Activated T-cell treated with anti-CD3 and anti-CD28 coated beads, Interleukin-2, amount 50 U/mL, for 24 hours (primary cell): ENCODE data around the gene DCAF7.

ENCODE experiments used
- DNase-seq: peaks from one replicate; pipeline ENCODE4 v3.0.0-alpha.2; 2020
- H3K27ac Mint-ChIP-seq: 2 replicates; pipeline ENCODE4 v1.8.0; 2020; ENCODE audit warnings: mild to moderate bottlenecking, mixed read lengths
- H3K27me3 Mint-ChIP-seq: 2 replicates; pipeline ENCODE4 v1.8.0; 2020; ENCODE audit warnings: mixed read lengths
- H3K36me3 Mint-ChIP-seq: 2 replicates; pipeline ENCODE4 v1.8.0; 2020; ENCODE audit warnings: low read depth, mixed read lengths
- H3K4me1 Mint-ChIP-seq: 2 replicates; pipeline ENCODE4 v1.8.0; 2020; ENCODE audit warnings: low read depth, mixed read lengths
- H3K4me3 Mint-ChIP-seq: 2 replicates; pipeline ENCODE4 v1.8.0; 2020; ENCODE audit warnings: mild to moderate bottlenecking, moderate library complexity, mixed read lengths
- H3K9me3 Mint-ChIP-seq: 2 replicates; pipeline ENCODE4 v1.8.0; 2020; ENCODE audit warnings: mixed read lengths

The DCAF7 gene, protein sequence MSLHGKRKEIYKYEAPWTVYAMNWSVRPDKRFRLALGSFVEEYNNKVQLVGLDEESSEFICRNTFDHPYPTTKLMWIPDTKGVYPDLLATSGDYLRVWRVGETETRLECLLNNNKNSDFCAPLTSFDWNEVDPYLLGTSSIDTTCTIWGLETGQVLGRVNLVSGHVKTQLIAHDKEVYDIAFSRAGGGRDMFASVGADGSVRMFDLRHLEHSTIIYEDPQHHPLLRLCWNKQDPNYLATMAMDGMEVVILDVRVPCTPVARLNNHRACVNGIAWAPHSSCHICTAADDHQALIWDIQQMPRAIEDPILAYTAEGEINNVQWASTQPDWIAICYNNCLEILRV

DNA sequence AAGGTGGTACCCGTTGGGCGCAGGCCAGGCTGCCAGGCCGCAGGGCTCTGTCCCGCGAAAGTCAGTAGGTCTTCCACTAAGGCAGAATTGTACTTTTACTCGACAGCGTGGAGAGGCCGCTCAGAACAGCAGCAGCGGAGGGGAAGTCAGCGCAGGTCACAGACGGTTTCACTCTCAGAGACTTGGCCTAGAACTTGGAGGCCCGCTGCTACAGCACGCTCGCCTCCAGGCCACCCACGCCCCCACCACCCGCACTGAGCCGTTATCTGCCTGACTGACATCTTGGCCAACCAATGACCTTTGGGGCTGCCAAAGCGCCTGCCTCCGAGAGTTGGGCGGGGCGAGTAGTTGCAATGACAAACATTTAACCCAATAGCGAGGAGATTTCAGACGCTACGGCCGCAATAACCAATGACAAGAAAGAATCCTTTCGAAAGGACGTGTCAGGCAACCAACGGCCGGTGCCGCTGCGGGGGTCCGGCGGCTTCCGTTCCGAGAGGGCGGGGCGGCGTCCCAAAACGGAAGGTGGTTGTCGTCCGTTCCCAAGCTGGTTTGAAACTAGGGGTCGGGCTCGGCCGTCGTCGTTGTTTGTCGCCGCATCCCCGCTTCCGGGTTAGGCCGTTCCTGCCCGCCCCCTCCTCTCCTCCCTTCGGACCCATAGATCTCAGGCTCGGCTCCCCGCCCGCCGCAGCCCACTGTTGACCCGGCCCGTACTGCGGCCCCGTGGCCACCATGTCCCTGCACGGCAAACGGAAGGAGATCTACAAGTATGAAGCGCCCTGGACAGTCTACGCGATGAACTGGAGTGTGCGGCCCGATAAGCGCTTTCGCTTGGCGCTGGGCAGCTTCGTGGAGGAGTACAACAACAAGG, at the start of gene DCAF7:
TSS of gene DCAF7 (plus strand) at position 532 of the 871 bp plus-strand sequence. CDS start at position 733, 201 bp downstream.
- peaks cover 41% of the 10 kb centered on the region for H3K4me1 Mint-ChIP-seq

DNA sequence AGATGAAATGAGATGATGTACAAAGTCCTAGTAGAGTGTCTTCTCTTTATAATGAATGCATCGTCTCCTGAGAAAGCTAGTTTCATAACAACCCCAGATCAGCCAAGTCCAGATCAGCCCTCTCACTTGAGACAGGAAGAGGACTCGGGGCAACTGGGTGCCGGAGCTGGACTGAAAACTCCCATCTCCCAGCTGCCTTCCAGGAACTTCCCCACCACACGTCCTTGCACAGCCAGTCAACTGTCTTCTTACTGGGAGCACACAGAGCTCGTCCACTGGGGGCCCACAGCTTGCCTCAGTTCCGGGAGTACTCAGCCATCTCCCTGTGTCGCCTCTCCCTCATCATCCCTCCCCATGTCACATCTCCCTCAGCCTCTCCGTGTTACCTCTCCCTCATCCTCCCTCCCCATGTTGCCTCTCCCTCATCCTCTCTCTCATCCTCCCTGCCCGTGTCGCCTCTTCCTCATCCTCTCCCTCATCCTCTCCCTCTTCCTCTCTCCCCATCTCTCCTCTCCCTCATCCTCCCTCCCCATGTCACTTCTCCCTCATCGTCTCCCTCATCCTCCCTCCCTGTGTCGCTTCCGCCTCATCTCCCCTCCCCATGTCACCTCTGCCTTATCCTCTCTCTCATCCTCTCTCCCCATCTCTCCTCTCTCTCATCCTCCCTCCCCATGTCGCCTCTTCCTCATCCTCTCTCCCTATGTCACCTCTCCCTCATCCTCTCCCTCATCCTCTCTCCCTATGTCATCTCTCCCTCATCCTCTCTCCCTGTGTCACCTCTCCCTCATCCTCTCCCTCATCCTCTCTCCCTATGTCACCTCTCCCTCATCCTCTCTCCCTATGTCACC, 49.5 kb upstream of the DCAF7 start:
- peaks cover 27% of the 10 kb centered on the region for H3K27me3 Mint-ChIP-seq
- no peak for DNase-seq
- no peaks in the 10 kb centered on the region for H3K36me3 Mint-ChIP-seq
- H3K4me1 Mint-ChIP-seq = peaks cover 5% of the 10 kb centered on the region
- no peak overlapping the region for H3K4me3 Mint-ChIP-seq
- no peak overlapping the region for H3K27ac Mint-ChIP-seq
- peaks cover 6% of the 10 kb centered on the region for H3K9me3 Mint-ChIP-seq

More for the DNA sequence above, at the start of gene DCAF7:
- no peaks in the 10 kb centered on the region for H3K9me3 Mint-ChIP-seq
- H3K27ac Mint-ChIP-seq = peak within 1 kb of the TSS; percentile 98
- DNase-seq = peak; percentile 99
- H3K4me3 Mint-ChIP-seq = peak within 1 kb of the TSS; percentile 99
- no peaks in the 10 kb centered on the region for H3K27me3 Mint-ChIP-seq
- peaks cover 42% of the 10 kb centered on the region for H3K36me3 Mint-ChIP-seq

DNA sequence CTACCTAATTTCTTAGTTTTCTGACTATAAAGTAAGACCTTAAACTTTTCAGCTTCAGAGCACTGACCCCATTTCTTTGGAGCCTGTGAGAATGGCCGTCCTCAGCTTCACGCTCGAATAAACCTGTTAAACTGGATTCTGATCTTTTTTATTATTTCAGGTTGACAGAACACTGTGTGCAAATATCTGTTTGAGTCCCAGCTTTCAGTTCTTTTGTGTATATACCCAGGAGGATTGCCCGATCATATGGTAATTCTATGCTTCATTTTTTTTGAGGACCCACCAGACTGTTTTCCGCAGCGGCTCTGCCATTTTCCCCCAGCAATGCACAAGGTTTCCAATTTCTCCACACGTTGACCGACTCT, 47.0 kb upstream of the DCAF7 start:
- Mint-ChIP-seq H3K4me3 (no peak overlapping the region), H3K4me1 (peaks cover 5% of the 10 kb centered on the region), H3K27ac (no peak overlapping the region), H3K27me3 (peaks cover 40% of the 10 kb centered on the region), H3K36me3 (no peaks in the 10 kb centered on the region), H3K9me3 (peaks cover 6% of the 10 kb centered on the region)
- DNase-seq = no peak

DNA sequence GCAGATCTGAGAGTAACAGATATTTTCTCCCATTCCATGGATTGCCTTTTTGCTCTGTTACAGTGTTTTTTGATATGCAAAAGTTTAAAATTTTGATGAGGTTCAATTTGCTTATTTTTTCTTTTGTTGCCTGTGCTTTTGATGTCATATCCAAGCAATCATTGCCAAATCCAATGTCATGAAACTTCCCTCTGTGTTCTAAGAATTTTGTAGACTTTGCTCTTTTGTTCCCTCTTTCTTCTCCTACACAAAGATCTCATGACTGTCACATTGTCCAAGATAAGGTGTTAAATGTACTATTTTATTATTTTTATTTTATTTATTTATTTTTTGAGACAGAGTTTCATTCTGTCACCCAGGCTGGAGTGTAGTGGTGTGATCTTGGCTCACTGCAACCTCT, 46.0 kb upstream of the DCAF7 start:
- no peak for DNase-seq
- Mint-ChIP-seq H3K9me3 (peaks cover 6% of the 10 kb centered on the region), H3K4me1 (peaks cover 5% of the 10 kb centered on the region), H3K27me3 (peaks cover 43% of the 10 kb centered on the region), H3K4me3 (no peak overlapping the region), H3K36me3 (no peaks in the 10 kb centered on the region), H3K27ac (no peak overlapping the region)

DNA sequence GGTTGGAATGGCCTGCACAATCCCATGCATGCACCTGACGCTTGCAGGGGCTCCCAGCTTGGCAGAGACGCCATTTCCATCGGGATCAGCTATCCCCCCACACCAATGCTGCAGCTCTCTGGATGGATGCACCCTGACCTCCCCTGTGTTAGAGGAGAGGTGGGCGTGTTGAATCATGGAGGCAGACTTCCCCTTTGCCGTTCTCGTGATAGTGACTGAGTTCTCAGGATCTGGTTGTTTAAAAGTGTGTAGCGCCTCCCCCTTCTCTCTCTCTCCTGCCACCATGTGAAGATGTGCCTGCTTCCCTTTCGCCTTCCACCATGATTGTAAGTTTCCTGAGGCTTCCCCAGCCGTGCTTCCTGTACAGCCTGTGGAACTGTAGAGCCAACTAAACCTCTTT, 44.9 kb upstream of the DCAF7 start:
- Mint-ChIP-seq H3K4me3 (no peak overlapping the region), H3K27me3 (peaks cover 43% of the 10 kb centered on the region), H3K27ac (no peak overlapping the region), H3K4me1 (peaks cover 5% of the 10 kb centered on the region), H3K36me3 (no peaks in the 10 kb centered on the region), H3K9me3 (peaks cover 6% of the 10 kb centered on the region)
- DNase-seq = no peak

DNA sequence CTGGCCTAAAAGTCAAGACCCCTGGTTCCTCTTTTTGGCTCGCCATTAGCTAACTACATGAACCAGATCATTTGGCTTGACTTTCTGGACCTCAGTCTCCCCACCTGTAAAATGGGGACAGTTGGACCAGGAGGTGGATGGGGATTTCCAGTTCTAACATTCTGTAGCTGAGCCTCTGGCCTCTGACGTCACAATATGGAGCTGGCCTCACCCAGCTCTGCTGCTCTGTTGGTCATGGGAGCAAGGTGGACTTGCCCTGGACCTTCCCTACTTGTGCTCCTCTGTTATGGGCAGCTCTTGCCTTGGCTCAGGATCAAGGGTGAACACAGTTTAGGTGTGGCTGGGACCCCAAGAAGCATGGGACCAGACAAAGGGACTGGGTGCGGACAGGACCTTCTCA, 43.6 kb upstream of the DCAF7 start:
- DNase-seq = no peak
- Mint-ChIP-seq H3K27ac (no peak overlapping the region), H3K9me3 (peaks cover 6% of the 10 kb centered on the region), H3K36me3 (no peaks in the 10 kb centered on the region), H3K27me3 (peaks cover 40% of the 10 kb centered on the region), H3K4me1 (peaks cover 5% of the 10 kb centered on the region), H3K4me3 (no peak overlapping the region)

DNA sequence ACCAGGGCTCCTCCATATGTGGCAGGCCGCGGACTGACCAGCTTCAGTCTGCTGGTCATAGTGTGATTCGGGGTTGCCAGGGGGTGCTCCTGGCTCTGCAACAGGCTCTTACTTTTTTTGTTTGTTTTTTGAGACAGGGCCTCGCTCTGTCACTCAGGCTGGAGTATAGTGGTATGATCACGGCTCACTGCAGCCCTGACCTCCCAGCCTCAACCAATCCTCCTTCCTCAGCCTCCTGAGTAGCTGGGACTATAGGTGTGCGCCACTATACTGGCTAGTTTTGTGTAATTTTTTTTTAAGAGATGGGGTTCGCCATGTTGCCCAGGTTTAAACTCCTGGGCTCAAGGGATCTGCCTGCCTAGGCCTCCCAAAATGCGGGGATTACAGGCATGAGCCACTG, 38.9 kb upstream of the DCAF7 start:
- H3K4me1 Mint-ChIP-seq = peaks cover 4% of the 10 kb centered on the region
- H3K27ac Mint-ChIP-seq = no peak overlapping the region
- H3K36me3 Mint-ChIP-seq = no peaks in the 10 kb centered on the region
- H3K27me3 Mint-ChIP-seq = peaks cover 20% of the 10 kb centered on the region
- no peak for DNase-seq
- H3K9me3 Mint-ChIP-seq = no peaks in the 10 kb centered on the region
- H3K4me3 Mint-ChIP-seq = no peak overlapping the region

DNA sequence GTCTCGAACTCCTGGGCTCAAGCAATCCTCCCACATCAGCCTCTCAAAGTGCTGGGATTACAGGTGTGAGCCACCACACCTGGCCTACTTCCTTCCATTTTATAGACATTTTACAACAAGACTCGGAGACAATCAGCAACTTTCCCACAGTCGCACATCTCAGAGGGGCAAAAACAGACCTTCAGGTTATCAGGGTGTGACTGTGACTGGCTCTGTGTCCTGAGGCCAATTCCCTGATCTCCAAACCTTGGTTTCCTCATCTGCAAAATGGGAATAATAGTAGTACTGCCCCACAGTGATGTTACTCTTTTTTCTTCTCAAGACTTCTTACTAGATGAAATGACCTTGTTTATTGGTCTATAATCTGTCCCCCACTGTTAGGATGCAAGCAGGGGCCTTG, 37.9 kb upstream of the DCAF7 start:
- Mint-ChIP-seq H3K36me3 (no peaks in the 10 kb centered on the region), H3K27ac (no peak overlapping the region), H3K4me1 (peaks cover 13% of the 10 kb centered on the region), H3K4me3 (no peak overlapping the region), H3K9me3 (no peaks in the 10 kb centered on the region), H3K27me3 (peaks cover 14% of the 10 kb centered on the region)
- no peak for DNase-seq

DNA sequence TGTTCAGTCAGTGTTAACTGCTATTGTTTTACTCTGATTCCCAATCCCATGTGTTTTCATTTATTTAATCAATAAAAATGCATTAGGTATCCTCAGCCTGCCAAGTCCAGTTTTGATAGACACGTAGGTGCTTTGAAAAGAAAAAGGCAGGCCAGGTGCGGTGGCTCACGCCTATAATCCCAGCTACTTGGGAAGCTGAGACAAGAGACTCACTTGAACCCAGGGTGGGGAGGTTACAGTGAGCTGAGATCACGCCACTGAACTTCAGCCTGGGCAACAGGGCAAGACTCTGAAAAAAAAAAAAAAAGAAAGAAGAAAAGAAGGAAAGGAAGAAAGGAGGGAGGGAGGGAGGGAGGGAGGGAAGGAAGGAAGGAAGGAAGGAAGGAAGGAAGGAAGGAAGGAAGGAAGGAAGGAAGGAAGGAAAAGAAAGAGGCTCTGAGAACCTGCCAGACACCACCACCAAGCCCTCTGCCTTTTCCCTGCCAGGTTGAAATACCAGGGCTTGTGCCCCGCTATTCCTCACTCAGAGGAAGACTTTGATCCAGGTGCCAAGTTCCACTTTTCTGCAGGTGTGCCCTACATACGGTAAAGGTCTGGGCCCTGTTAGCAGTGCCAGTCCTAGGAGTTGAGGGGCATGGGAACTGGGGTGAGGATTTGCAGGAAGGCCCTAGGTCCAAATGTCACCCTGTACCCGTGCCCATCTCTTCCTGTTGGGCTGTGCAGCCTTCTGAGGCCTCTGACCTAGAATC, 37.2 kb upstream of the DCAF7 start:
- no peaks in the 10 kb centered on the region for H3K36me3 Mint-ChIP-seq
- peaks cover 15% of the 10 kb centered on the region for H3K4me1 Mint-ChIP-seq
- H3K27ac Mint-ChIP-seq = no peak overlapping the region
- no peak overlapping the region for H3K4me3 Mint-ChIP-seq
- no peak for DNase-seq
- H3K27me3 Mint-ChIP-seq = peaks cover 14% of the 10 kb centered on the region
- no peaks in the 10 kb centered on the region for H3K9me3 Mint-ChIP-seq

DNA sequence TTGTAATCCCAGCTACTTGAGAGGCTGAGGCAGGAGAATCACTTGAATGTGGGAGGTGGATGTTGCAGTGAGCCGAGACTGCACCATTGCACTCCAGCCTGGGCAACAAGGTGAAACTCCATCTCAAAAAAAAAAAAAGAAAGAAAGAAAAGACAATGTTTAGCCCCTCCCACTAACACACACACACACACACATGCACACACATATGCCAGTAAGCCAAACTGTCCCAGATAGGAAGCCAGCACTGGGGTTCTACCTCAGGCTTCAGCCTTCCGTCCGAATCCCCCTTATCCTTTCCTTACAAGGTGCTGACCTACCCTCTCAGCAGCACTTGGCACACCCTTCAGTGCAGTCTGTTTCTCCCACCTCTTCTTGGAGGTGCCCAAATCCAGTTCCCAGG, 35.8 kb upstream of the DCAF7 start:
- H3K4me3 Mint-ChIP-seq = no peak overlapping the region
- no peak overlapping the region for H3K27ac Mint-ChIP-seq
- no peaks in the 10 kb centered on the region for H3K9me3 Mint-ChIP-seq
- DNase-seq = no peak
- H3K4me1 Mint-ChIP-seq = peaks cover 15% of the 10 kb centered on the region
- H3K36me3 Mint-ChIP-seq = no peaks in the 10 kb centered on the region
- peaks cover 8% of the 10 kb centered on the region for H3K27me3 Mint-ChIP-seq

DNA sequence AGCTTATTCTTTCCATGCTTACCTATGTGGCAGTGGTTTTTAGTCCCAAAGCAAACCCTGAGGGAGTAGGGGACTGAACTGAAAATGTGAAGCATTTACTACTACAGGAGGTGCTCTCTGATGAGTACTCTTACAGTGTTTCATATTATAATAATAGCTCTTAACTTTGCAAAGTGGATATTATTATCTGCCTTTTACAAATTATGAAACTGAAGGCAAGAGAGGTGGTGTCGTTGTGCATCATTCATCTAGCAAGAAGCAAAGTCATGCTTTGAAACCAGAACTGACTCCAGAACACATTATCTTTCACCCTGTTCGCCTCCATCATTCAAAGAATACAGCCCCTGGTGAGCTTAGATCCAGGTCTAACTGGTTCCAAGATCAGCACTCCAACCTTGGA, 35.3 kb upstream of the DCAF7 start:
- no peaks in the 10 kb centered on the region for H3K36me3 Mint-ChIP-seq
- peaks cover 8% of the 10 kb centered on the region for H3K27me3 Mint-ChIP-seq
- H3K27ac Mint-ChIP-seq = no peak overlapping the region
- H3K4me3 Mint-ChIP-seq = no peak overlapping the region
- H3K9me3 Mint-ChIP-seq = no peaks in the 10 kb centered on the region
- DNase-seq = no peak
- H3K4me1 Mint-ChIP-seq = peaks cover 15% of the 10 kb centered on the region

DNA sequence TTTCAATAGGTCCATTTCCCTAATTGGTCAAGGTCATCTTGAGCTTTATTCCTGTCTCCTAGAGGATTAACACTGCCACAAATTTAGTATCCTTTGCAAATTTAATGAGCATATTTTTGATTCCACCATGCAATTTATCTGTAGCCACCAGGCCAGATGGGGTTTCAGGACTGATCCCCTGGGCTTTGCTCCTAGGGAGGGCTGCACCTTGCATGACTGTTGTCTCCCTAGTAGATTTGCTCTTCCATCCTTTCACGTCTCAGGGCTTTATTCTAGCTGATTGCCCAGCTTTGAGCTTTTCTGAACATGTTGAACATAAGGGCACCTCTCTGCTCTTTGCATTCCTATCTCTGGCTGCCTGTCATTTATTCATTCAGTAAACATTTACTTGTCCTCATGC, 34.9 kb upstream of the DCAF7 start:
- Mint-ChIP-seq H3K27ac (no peak overlapping the region), H3K4me1 (peaks cover 15% of the 10 kb centered on the region), H3K27me3 (peaks cover 8% of the 10 kb centered on the region), H3K36me3 (no peaks in the 10 kb centered on the region), H3K9me3 (no peaks in the 10 kb centered on the region), H3K4me3 (no peak overlapping the region)
- no peak for DNase-seq

DNA sequence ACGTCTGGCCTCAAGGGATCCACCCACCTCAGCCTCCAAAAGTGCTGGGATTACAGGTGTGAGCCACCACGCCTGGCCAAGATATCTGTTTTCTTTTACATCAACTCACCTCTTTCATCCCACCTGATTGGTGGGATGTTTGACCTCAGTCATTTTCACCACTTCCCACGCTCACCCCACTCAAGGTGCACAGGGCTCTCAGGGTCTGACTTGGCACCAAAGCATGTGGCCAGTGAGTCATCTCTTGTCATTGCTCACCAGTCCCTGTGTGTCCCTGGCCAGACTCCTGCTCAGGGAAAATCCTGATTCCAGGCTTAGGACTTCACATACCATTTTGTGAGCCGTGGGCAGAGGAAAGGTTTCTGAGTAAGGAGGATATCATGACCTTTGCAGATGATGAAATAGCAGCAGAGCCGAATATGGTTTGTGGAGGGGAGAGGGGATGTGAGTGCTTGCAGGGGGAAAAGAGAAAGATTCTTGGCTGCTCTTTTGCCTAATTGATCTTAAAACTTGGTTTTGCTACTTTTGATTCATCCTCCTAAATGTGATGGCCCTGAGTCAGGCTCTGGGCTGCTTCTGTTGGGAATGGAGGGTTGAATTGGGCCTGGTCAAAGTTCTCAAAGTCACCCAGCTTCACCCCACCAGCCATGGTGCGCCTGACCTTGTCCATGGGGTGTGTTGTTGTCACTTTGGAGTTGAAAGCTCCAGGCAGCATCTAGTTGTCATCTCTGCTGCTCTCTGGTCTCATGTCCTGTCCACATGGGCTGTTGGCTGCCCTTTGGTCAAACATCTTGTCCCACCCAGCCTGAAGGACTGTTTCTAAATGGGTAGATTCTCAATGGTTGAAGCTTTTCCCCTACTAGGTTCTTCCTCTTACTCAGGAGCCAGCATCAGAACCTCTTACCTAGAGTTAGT, 33.1 kb upstream of the DCAF7 start:
- H3K27me3 Mint-ChIP-seq = peaks cover 22% of the 10 kb centered on the region
- H3K4me3 Mint-ChIP-seq = no peak overlapping the region
- H3K27ac Mint-ChIP-seq = peak overlapping the region; percentile 51
- H3K9me3 Mint-ChIP-seq = no peaks in the 10 kb centered on the region
- no peaks in the 10 kb centered on the region for H3K36me3 Mint-ChIP-seq
- peak; percentile 37 for DNase-seq
- H3K4me1 Mint-ChIP-seq = peaks cover 15% of the 10 kb centered on the region
